Measurements from ENCODE around the gene EPM2A.
"Not testable (repeated sequence)": the region's sequence is repeated elsewhere in the genome, so short reads cannot be mapped to it uniquely, and the experiment has no call there.

EPM2A gene

DNA sequence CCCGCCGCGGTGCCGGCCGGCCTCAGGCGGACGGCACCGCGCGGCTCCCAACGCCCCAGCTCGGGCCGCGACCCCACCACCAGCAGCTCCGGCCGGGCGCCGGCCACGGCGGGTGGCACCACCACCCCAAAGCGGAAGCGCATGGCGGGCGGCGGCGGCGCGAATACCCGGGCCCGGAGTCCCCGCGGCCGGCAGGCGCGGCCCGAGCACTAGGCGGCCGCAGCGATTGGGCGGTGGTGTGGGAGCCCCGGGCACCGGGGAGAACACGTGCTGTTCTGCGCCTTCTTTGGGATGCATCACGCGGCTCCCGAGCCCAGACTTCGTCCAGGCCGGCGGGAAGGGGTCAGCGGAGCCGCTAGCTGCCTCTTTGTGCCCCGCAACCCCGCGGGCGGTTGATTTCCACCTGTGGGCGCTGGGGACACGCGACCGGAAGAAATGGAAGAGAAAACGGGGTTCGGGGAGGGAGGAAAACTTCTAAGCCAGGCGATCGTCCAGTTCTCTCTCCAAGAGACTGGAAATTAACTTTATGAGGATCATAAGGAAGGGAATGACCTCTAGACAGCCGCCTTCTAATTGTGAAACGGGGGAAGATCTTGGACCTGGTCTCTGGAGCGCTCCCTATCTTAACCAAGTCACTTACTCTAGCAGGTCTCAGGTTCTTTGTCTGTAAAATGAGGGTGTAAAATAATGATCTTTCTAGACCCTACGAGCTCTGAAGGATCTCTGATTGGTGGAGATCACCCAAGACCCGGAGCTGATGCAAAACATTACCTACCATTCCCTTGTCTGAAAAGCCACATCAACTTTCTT is at the start of gene EPM2A:
Gene EPM2A, minus strand, starts transcription at position 165 of the 810 bp plus-strand sequence. Its CDS starts 22 bp downstream, at position 143.
- DNase-seq: peak; percentile 37 to 65

DNA sequence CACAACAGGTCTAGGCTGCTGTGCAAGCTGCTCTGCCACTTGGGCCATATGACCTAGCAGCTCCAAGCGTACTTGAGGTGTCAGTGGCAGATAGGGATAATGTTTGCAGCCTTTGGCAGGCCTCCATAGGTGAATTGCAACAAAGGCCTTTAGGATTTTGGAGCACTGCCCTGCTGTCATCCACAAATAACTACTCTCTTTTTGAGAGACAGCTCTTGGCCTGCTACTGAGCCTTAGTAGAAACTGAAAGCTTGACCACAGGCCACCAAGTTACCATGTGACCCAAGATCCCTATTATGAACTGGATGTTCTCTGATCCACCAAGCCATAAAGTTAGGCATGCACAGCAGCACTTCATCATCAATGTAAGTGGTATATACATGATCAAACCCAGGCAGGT is 49.4 kb upstream of the EPM2A start:
- no peak for DNase-seq

DNA sequence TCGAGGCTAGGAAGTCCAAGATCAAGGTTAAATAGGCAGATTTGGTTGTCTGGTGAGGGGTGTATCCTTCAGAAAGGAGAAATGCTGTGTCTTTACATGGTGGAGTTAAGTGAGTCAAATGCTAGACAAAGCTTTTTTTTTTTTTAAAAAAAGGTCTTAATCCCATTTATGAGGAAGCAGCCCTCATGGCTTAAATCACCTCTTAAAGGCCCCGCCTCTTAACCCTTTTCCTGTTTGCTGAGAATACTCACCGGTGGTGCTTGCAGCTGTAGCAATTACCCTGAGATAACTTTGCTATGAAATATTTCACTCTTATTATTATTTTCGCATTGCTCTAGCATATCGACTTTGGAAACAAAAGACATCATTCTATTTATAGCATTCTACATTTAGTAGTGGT is 48.5 kb upstream of the EPM2A start:
- DNase-seq: no peak

DNA sequence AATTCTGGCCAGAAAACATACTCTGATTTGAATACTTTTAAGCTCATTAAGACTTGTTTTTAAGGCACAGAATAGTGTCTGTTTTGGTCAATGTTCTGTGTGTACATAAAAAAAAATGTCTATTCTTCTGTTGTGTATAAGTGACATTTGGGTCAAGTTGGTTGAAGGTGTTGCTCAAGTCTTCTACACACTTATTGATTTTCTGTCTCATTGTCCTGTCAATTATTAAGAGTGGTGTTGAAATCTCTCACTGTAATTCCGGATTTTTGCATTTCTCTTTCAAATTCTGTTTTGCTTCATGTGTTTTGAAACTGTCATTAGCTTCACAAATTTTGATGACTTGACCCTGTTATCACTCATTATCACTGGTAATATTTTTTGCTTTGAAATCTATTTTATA is 37.5 kb upstream of the EPM2A start:
- DNase-seq: no peak

DNA sequence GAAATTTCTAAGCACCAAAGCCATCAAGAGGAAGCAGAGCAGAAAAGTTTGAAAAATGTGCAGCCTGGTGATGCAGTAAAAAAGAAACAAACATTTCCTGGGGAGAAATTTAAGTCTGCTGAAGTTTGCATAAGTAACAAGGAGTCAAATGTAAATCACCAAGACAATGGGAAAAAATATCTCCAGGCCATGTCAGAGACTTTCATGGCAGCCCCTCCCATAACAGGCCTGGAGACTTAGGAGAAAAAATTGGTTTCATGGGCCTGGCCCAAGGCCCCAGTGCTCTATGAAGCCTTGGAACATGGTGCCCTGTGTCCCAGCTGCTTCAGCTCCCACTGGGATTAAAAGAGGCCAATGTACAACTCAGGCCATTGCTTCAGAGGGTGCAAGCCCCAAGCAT is 30.1 kb upstream of the EPM2A start:
- DNase-seq: no peak

DNA sequence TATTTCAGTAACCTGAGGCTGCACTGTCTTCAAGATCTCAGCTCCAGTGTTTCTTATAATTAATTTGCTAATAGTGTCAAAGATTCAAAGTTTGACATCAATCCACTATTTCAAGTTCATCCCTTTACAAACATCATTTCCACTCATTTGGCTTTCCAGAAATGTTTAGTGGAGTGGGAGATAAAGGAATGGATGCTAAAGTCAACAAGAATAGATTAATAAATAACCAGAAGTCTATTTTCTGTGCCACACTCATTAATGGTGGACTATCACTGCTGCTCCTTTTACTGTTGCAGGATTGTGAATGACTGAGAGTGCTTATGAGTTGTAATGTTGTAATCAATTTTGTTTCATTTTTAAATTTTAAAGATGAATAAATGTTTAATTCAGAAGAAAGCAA is 28.4 kb upstream of the EPM2A start:
- no peak for DNase-seq

DNA sequence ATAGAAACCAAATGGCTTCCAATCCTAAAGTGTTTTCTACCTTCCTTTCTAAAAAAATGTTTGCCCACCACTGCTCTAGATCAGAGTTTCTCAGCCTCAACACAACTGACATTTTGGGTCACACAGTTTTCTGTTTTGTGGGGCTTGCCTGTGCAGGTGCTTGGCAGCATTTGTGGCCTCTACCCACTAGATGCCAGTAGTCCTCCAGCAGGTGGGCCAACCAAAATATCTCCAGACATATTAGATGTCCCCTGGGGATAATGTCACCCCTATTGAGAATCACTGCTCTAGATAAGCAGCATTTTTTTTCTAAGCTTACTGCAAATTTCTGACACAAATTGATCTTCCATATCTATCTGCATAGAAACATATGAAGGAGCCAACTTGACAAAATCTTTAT is 26.3 kb upstream of the EPM2A start:
- DNase-seq: no peak

DNA sequence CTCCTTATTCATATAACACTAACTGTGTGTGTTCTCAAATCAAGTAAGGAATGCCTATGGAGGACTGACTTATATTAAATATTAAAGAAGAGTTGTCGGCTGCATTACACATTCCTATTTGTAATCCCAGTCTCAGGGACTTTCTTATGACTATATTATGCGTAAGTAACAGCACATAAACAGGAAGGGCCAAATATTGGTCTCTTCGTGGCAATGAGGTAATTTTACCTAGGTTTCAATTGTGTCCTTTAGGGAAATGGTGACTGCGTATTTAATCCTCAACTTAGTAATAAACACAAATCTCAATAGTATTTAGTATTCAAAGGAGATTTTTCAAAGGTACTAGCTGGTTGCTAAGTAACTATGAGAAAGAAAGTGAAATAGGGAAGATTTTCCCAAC is 22.8 kb upstream of the EPM2A start:
- no peak for DNase-seq

DNA sequence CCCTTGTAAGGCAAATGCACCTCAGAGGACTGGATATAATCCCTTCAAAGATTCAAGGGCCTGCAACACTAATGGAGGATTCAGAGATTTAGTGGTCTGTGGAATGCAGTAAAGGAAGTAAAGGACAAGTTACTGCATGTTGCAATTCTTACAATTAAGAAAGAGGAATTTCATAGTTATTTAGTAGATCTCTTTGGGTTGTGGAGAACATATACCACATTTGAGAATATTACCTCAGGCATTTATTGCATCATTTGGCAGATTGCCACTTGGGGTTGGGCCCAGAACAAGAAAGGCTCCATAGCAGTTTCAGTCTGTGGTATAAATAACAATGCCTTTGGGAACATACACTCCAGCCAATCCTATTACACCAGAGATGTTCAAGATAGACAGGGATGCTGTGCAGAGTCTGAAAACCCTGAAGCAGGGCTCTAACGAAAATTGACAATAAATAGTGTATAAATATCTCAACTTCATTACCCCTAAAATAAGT is 20.9 kb upstream of the EPM2A start:
- DNase-seq: no peak

DNA sequence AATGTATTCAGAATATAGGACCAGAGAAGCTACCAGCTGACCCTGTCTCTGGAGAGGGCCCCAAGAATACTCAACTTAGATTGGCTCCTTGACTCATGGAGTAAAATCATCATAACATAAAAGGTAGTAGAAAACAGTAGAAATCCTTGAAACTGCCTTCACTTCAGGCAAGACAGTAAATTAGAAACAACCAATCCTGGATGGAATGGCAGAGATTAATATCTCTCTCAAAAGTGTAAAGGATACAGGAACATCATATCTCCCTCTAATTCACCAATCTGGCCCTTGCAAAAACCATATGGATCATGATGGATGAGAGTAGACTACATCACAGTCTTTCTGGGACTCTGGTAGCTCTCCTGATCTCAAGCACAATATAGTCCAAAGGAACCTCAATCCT is 20.4 kb upstream of the EPM2A start:
- no peak for DNase-seq

DNA sequence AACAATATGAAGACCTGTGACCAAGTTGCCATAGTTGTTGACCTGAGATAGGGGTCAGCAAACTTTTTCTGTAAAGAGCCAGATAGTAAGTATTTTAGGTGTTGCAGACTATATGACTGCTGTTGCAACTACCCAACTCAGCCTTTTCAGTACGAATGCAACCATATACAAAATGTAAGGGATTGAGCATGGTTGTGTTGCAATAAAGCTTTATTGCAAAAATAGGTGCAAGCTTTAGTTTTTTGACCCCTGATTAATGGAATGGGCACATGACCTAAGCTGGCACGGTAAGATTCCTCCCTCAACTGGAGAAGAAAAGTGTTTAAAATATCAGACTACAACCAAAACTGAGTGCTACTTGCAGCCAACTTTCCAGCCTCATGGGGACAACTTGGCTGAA is 17.3 kb upstream of the EPM2A start:
- no peak for DNase-seq

DNA sequence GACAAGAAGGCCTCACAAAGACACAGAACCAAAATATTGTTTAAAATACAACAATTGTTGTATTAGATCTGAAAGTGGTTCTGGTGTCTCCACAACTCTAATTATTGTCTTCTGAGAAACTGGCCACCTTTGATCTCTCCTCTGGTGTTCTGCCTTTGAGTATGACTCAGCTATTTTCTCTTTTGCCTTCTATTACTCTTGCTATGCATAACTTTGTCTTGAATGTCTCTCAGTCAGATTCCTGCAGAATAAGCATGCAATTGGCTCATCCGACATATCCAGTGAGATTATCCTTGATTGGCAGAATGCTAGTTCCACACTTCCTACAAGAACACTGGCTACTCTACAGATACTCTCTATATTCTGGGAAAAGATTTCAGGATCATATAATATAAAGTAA is 14.3 kb upstream of the EPM2A start:
- no peak for DNase-seq

DNA sequence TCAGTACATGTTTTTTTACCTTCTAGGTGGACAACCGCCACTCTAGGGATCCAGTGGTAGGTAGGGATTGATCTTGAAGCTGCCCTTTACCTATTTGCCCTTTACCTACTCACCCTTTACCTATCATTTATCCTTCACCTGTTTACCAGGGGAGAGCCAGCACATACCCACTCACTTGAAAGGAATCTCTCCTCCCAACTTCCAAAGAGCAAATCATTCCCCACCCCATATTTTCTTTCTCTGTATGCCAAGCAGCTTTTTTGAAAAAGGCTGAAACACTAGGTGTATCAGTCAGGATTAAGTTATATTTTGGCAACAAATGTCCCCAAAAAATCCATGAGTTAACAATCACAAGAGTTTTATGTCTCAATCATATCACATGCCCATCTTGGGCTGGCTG is 10.5 kb upstream of the EPM2A start:
- no peak for DNase-seq

DNA sequence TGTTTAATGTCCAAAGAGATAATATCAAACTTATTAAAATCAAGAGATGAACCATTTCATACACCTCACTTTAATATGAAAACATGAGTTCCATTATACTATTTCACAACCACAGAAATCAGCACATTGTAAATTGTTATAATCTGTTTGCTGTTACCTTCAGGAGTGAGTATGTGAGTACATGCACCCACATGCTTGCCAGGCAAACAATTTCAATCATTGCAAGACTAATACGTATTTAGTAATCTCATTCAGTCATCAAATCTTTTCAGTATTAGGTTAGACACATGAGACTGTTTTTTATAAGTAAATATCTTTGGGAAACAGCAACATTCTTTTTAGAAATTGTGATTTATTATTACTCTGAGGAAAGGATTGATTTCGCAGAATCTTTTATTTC is 9.3 kb upstream of the EPM2A start:
- no peak for DNase-seq

DNA sequence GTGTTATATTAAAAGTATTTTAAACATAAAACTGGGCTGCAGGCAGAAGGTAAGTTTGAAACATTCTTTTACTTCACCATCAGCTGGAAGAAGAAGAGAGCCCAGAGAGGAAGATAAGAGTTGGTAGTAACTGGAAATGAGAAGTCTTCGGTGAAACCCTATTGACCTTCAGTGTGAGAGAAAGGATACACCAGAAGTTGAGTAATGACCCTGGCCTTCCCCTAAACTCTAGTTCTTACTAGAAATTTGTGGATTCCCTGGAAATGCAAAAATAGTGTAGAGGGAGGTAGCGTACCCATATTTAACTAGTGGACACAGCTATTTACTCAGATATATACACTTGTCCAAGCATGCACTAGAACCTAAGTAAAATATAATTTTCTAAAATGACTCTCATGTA is 8.0 kb upstream of the EPM2A start:
- no peak for DNase-seq

DNA sequence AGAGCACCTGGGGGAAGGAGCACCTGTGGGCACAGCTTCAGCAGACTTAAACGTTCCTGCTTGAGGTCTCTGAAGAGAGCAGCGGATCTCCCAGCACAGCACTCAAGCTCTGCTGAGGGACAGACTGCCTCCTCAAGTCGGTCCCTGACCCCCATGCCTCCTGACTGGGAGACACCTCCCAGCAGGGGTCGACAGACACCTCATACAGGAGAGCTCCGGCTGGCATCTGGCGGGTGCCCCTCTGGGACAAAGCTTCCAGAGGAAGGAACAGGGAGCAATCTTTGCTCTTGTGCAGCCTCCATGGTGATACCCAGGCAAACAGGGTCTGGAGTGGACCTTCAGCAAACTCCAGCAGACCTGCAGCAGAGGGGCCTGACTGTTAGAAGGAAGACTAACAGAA is 7.2 kb upstream of the EPM2A start:
- DNase-seq: not testable (repeated sequence)

DNA sequence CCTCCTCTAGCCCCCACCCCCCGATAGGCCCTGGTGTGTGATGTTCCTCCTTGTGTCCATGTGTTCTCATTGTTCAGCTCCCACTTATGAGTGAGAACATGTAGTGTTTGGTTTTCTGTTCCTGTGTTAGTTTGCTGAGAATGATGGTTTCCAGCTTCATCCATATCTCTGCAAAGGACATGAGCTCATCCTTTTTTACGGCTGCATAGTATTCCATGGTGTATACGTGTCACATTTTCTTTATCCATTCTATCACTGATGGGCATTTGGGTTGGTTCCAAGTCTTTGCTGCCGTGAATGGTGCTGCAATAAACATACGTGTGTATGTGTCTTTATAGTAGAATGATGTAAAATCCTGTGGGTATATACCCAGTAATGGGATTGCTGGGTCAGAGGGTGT is 4.4 kb upstream of the EPM2A start:
- not testable (repeated sequence) for DNase-seq

DNA sequence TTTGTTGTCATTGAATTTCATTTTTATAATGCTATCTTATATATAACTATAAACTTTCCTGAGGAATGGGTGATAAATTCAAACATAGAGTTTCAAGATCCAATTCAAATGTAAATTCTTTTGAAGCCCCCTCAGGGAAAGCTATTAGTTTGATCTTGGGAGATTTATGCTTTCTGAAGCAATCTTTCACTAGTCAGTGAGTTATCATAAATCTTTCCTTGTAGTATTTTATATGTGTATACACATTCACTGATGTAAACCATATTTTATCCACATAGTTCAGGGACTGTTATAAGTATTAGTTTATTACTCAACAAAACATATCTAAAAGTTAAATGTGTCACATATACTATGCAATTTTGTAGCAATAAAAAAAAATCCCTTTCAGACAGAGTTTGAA is 2.9 kb upstream of the EPM2A start:
- DNase-seq: no peak

DNA sequence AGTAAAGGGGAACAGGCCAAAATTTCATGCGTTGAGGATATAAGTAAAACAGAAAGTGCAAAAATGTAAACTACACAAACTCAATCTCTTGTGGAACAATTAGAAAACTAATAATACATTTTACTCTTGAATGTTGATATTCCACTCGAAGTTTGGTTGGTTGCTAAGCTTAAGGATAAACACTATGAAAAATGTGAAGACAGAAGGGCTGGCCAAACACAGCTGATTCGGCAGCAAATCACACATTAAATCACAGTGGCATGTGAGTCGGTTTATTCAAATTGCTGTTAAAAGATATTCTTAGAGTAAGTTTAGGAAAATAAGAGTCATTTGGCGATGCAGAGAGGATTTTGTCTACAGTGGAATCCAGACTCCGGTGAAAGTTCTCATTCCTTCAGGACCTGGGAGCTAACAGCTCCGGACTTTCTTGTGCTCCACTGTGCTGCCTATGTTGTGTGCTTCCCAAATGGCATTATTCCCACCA is 1.4 kb upstream of the EPM2A start:
- DNase-seq: no peak

DNA sequence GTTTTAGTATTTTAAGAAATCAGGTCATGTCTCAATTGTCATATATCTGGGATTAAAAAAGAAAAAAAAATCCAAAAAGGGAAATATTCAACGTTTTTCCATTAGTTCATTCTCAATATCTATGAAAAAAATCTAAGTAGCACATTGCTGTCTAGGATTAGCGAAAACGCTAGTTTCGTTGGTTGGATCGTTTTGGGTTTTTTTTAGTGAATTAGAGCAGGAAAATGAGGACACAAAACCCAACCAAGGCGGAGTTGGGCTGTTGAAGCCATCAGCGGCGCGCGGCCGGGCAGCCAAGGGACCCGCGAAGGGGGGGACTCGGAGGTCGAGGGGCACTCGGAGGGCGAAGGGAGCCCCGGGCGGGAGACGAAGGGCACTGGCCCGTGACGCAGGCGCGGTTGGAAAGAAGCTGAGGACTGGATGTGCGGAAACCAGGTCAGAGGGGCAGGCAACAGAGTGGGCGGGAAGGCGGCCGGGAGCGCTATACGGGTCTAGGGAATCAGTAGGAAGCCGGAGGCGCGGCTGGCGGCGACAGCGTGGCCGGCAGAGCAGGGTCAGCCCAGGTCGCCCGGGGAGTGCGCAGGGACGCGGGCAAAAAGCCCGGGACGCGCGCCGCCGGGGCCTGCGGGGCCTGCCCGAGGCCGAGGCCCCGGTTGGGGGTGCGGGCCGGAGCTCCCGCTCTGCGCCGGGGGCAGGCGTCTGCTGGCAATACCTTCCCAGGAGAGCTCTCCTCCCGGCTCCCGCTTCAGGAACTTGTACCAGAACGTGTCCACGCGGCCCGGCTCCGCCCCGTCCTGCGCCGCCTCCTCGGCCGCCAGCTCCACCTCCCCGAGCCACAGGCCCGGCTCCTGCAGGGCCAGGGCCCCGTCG is 599 bp downstream of the EPM2A start:
- peak; percentile 59 to 66 for DNase-seq

DNA sequence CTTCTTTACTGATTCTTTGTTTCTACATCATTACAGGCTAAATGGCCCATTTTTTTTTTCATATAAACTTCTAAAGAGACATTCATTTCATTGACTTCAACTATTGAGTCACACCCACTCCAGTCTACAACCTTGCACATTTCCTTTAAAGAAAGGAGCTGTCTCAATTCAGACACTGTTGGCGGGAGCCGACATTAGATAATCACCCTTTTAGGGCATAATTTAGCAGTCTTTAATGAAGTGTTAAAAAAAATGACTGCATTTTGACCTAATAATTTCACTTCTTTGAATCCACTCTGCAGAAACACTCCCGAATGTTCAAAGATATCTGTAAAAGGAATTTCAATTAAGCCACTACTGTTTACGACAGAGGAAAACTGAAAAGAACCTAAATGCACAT is 1.5 kb downstream of the EPM2A start:
- no peak for DNase-seq

DNA sequence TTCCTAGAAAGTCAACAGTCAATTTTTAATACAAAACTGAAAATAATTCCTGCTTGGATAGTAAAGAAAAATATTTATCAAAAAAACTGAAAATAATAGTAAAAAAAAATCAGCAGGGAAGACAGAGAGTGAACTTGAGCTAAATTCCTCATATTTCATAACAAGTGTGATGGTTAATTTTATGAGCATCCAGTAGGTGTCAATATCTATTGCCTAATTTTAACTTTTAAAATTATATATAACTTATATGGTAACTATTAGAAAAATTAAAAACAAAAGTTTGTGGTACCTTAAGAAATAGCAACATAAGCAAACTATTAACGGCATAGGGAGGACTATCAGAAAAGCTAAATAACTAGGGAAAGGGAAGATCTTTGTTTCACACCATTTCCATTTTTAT is 2.1 kb downstream of the EPM2A start:
- DNase-seq: no peak

DNA sequence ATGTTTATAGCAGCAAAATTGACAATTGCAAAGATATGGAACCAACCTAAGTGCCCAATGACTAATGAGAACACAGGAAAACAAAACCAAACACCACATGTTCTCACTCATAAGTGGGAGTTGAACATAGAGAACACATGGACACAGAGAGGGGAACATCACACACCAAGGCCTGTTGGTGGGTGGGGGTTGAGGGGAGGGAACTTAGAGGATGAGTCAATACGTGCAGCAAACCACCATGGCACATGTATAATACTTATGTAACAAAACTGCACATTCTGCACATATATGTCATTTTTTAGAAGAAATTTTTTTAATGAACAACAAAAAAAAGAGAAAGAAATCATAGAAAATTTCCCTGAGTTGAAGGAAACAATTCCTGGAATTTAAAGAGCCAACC is 3.9 kb downstream of the EPM2A start:
- no peak for DNase-seq

DNA sequence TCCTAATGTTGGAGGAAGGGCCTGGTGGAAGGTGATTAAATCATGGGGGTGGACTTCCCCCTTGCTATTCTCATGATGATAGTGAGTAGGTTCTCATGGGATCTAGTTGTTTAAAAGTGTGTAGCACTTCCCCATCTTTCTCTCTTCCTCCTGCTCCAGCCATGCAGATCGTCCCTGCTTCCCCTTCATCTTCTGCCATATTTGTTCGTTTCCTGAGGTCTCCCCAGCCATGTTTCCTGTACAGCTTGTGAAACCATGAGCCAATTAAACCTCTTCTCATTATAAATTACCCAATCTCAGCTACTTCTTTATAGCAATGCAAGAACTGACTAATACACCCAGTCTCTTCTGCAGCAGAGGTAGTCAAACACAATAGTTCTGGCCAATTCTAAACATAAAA is 5.4 kb downstream of the EPM2A start:
- DNase-seq: no peak
